ENCODE data around the gene MICAL3. TPM values are rescaled to one million over a fixed set of nuclear protein-coding genes. Genes with fewer than 3 reads are reported as not detected.

Gene MICAL3
- total RNA-seq, 2 experiments from 2014 or later = 26.4 to 29.7 TPM

DNA sequence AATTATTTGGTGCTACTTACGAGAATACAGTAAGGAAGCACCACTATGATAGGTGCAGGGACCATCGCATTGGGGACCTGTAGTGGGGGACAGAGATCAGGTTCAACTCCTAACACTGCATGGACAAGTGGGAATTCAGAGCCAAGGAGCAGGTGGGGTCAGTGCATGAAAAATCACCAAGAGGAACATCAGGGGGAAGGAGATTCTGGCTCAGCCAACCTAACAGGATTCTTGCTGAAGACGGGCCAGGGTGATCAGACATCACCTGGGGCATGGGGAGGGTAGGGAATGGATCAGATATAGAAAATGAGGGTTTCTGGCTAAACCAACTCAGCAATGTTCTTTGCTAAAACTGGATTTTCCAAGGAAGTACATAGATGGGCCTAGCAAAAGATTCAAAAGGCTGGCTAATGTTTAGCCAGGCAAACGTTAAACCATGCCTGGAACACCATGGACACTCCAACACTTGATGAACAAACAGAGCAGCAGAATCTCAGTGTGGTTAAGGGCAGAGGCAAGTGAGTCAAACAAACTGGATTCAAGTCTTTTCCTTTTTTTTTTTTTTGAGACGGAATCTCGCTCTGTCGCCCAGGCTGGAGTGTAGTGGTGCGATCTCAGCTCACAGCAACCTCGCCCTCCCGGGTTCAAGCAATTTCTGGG, 70.0 kb downstream of the MICAL3 start:
- no peak overlapping the region for H3K27ac Mint-ChIP-seq
- POLR2A ChIA-PET = no interaction called here
- H3K27me3 Mint-ChIP-seq (ENCODE audit: low read depth) = no peaks in the 10 kb centered on the region
- no peaks in the 10 kb centered on the region for H3K9me3 Mint-ChIP-seq (ENCODE audit: insufficient read depth)
- no peak for ATAC-seq
- no peak for DNase-seq
- CTCF ChIA-PET = no interaction called here
- no peak overlapping the region for H3K4me3 Mint-ChIP-seq
- no peaks in the 10 kb centered on the region for H3K36me3 Mint-ChIP-seq (ENCODE audit: low read depth)
- no peaks in the 10 kb centered on the region for H3K4me1 Mint-ChIP-seq (ENCODE audit: low read depth)

DNA sequence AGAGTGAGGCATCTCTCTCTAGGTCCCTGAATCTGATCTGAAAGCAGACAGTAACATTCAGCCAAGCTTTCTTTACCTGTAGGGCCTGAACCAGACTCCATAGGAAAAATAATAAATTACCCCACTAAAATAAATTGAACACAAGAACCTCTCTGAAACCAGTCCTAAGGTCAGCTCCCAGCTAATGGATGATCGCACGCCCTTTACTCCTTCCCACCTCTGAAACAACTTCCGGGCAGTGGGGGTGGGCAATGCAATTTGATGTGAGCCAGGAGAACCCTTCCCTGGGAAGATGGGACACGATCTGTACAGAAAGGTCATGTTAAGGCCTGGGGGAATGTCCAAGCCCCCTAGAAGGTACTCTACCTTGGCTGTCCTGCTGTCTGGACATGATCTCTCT, 71.2 kb downstream of the MICAL3 start:
- DNase-seq = no peak
- CTCF ChIA-PET = no interaction called here
- POLR2A ChIA-PET = no interaction called here
- Mint-ChIP-seq H3K36me3 (ENCODE audit: low read depth) (no peaks in the 10 kb centered on the region), H3K9me3 (ENCODE audit: insufficient read depth) (no peaks in the 10 kb centered on the region), H3K27me3 (ENCODE audit: low read depth) (no peaks in the 10 kb centered on the region), H3K4me1 (ENCODE audit: low read depth) (no peaks in the 10 kb centered on the region), H3K27ac (no peak overlapping the region), H3K4me3 (no peak overlapping the region)
- ATAC-seq = no peak

DNA sequence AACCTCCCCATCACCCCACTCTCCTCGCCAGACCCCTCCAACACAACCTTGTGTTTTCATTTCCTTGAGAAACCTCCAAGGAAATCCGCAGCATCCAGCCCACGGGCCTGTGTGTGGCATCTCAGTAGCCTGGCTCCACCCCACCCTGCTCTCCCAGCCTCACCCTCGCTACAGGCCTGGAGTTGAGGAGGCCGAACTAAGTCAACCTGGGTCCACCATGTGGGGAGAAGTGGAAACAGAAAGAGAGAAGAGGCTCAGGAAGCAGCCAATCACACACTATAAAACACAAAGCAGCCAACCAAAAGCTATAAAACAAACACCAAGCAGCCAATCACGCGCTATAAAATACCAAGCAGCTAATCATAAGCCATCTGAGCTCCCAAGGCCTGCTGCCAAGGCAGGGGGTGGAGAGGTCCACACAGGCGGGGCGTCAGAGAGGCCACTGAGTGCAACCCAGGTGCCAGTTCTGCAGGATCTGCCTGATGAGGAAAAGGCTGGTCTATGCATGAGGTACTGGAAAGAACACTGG, 72.0 kb downstream of the MICAL3 start:
- ChIA-PET CTCF (no interaction called here), POLR2A (no interaction called here)
- Mint-ChIP-seq H3K4me1 (ENCODE audit: low read depth) (no peaks in the 10 kb centered on the region), H3K4me3 (no peak overlapping the region), H3K9me3 (ENCODE audit: insufficient read depth) (no peaks in the 10 kb centered on the region), H3K27ac (no peak overlapping the region), H3K36me3 (ENCODE audit: low read depth) (no peaks in the 10 kb centered on the region), H3K27me3 (ENCODE audit: low read depth) (no peaks in the 10 kb centered on the region)
- no peak for DNase-seq
- no peak for ATAC-seq

DNA sequence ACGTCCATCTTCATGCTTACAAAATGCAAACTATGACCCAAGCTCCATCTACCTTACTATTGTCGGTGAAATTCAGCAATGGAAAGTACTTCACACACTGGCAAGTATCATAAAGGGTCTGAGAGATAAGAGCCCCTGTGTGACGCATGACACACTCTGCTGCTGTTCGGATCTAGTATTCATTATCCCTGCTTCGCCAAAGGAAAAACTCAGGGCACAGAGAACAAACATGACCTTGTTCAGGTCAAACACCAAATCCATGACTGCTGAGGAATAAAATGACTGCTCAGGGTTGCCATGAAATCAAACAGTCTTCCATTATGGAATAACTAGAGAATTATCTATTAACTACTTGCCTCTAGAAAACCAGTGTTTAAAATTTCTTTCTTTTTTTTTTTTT, 73.0 kb downstream of the MICAL3 start:
- Mint-ChIP-seq H3K27ac (no peak overlapping the region), H3K36me3 (ENCODE audit: low read depth) (no peaks in the 10 kb centered on the region), H3K9me3 (ENCODE audit: insufficient read depth) (no peaks in the 10 kb centered on the region), H3K4me1 (ENCODE audit: low read depth) (no peaks in the 10 kb centered on the region), H3K27me3 (ENCODE audit: low read depth) (no peaks in the 10 kb centered on the region), H3K4me3 (no peak overlapping the region)
- POLR2A ChIA-PET = no interaction called here
- ATAC-seq = no peak
- no peak for DNase-seq
- CTCF ChIA-PET = no interaction called here

DNA sequence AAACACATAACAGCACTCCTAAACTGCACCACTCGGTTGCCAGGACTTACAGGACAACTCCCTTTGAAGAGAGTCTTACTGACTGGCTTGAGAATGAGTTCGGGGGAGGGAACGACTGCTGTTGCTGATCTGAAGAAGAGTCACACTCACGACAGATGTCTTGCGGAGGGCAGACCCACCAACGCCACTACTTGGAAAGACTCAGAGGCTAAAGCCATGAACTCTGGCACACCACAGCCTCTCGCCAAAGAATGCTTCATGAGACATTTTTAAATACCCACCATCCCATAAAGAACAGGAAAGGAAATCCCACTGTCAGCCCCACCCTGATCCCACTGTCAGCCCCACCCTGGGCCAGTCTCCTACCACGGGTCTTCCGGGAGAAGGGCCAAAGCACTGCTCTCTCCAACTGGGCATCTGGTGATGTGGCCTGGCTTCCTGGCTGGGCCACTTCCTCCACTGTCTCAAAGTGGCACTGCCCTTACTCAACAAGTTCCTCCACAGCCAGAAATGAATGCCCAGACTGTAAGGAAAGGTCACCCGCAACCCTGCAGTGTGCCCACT, 73.6 kb downstream of the MICAL3 start:
- no peak overlapping the region for H3K27ac Mint-ChIP-seq
- H3K27me3 Mint-ChIP-seq (ENCODE audit: low read depth) = no peaks in the 10 kb centered on the region
- DNase-seq (no peak), ATAC-seq (no peak)
- no peak overlapping the region for H3K4me3 Mint-ChIP-seq
- no peaks in the 10 kb centered on the region for H3K36me3 Mint-ChIP-seq (ENCODE audit: low read depth)
- no peaks in the 10 kb centered on the region for H3K9me3 Mint-ChIP-seq (ENCODE audit: insufficient read depth)
- POLR2A ChIA-PET = no interaction called here
- H3K4me1 Mint-ChIP-seq (ENCODE audit: low read depth) = no peaks in the 10 kb centered on the region
- CTCF ChIA-PET = interaction anchor here (0.5 kb wide), 1 partner anchor 768 kb away, joined by 3 read pairs; no protein-coding TSS in a partner anchor

DNA sequence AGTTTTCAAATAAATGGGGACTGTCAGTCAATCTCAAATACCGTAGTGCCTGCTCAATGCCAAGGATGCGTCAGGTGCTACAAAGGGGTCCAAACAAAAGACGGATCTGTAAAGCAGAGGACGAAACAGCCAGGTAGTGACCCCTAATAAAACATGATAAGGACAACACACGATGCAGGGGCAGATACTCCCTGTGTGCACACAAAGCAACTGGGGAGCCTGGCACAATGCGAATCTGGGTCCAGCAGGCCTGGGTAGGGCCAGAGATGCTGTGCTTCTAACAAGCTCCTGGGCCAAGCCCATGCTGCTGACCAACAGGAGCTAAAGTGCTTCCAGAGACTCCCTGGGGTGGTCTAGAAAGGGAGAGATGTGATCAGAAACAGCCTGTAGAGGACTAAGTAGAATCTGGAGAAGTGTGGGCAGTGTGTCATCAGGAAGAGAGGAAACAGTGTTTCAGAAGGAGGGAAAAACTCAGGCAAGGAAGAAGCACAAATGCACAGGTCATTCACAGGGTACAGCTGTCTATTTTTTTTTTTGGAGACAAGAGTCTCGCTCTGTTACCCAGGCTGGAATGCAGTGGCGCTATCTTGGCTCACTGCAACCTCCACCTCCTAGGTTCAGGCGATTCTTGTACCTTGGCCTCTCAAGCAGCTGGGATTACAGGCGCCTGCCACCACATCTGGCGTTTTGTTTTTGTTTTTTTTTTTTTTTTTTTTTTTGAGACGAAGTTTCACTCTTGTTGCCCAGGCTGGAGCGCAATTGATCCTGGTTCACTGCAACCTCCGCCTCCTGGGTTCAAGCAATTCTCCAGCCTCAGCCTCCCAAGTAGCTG, 74.5 kb downstream of the MICAL3 start:
- H3K36me3 Mint-ChIP-seq (ENCODE audit: low read depth) = no peaks in the 10 kb centered on the region
- H3K4me3 Mint-ChIP-seq = no peak overlapping the region
- ATAC-seq (no peak), DNase-seq (no peak)
- H3K27ac Mint-ChIP-seq = no peak overlapping the region
- ChIA-PET POLR2A (no interaction called here), CTCF (interaction anchor here (0.5 kb wide), 1 partner anchor 767 kb away, joined by 3 read pairs; no protein-coding TSS in a partner anchor)
- H3K4me1 Mint-ChIP-seq (ENCODE audit: low read depth) = no peaks in the 10 kb centered on the region
- no peaks in the 10 kb centered on the region for H3K27me3 Mint-ChIP-seq (ENCODE audit: low read depth)
- H3K9me3 Mint-ChIP-seq (ENCODE audit: insufficient read depth) = no peaks in the 10 kb centered on the region

- POLR2A ChIA-PET = no interaction called here
- H3K9me3 Mint-ChIP-seq (ENCODE audit: insufficient read depth) = no peaks in the 10 kb centered on the region
- CTCF ChIA-PET = interaction anchor here (1.2 to 1.4 kb wide), 2 partner anchors 10 to 118 kb away, joined by 3 read pairs; no protein-coding TSS in a partner anchor
- H3K4me3 Mint-ChIP-seq = no peak overlapping the region
- no peaks in the 10 kb centered on the region for H3K4me1 Mint-ChIP-seq (ENCODE audit: low read depth)
- no peak overlapping the region for H3K27ac Mint-ChIP-seq
- H3K27me3 Mint-ChIP-seq (ENCODE audit: low read depth) = no peaks in the 10 kb centered on the region
- no peak for ATAC-seq
- DNase-seq = no peak
- no peaks in the 10 kb centered on the region for H3K36me3 Mint-ChIP-seq (ENCODE audit: low read depth)
These were observed 76.3 kb downstream of the MICAL3 start for GRCh38 chr22:17948101-17948500.

GRCh38 chr22:17946662-17947367, 77.5 kb downstream of the MICAL3 start:
- CTCF ChIA-PET = interaction anchor here (1.4 kb wide), 1 partner anchor 9 kb away, joined by 3 read pairs; no protein-coding TSS in a partner anchor
- POLR2A ChIA-PET = no interaction called here
- H3K4me1 Mint-ChIP-seq (ENCODE audit: low read depth) = no peaks in the 10 kb centered on the region

GRCh38 chr22:17945888-17946648, 78.3 kb downstream of the MICAL3 start:
- ChIA-PET CTCF (no interaction called here), POLR2A (no interaction called here)
- no peak overlapping the region for H3K27ac Mint-ChIP-seq
- no peaks in the 10 kb centered on the region for H3K9me3 Mint-ChIP-seq (ENCODE audit: insufficient read depth)
- no peak overlapping the region for H3K4me3 Mint-ChIP-seq
- no peaks in the 10 kb centered on the region for H3K36me3 Mint-ChIP-seq (ENCODE audit: low read depth)
- DNase-seq = no peak
- no peaks in the 10 kb centered on the region for H3K4me1 Mint-ChIP-seq (ENCODE audit: low read depth)
- no peaks in the 10 kb centered on the region for H3K27me3 Mint-ChIP-seq (ENCODE audit: low read depth)
- no peak for ATAC-seq

More at GRCh38 chr22:17946662-17947367, 77.5 kb downstream of the MICAL3 start:
- Mint-ChIP-seq H3K27me3 (ENCODE audit: low read depth) (no peaks in the 10 kb centered on the region), H3K36me3 (ENCODE audit: low read depth) (no peaks in the 10 kb centered on the region), H3K27ac (no peak overlapping the region), H3K9me3 (ENCODE audit: insufficient read depth) (no peaks in the 10 kb centered on the region), H3K4me3 (no peak overlapping the region)
- DNase-seq (no peak), ATAC-seq (no peak)

DNA sequence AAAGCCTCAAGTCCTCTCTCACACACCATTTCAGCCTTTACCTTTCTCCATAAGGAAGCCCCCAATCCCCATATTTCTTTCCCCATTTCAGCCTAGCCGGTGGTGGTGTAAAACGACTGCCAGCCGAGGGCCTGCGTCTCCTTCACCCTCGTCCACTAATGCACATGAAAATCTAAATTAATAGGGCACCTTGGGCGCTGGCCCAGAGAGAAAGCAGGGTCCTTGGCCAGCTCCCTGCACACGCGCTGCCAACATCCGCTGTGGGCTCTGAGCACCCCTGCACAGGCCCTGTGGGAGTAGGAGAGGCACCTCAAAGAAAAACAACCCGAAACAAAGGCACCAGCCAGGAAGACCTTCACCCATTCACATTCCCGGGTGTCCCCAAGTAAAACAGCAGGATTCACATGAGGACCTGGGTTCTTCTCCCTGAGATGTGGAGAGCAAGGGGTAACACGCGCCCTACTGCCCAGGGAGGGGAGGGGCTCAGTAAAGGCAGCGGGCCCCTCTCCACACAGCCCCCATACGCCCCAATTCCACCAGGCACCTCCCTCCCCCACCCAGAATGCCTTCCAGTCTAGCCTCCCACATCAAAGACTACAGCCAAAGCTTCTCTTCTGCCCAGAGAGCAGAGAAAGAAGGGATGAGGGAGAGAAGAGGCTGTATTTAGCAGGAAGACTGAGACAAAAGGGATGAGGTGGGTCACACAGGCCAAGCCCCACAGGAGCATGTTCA, 79.0 kb downstream of the MICAL3 start:
- Mint-ChIP-seq H3K4me3 (no peak overlapping the region), H3K9me3 (ENCODE audit: insufficient read depth) (no peaks in the 10 kb centered on the region), H3K36me3 (ENCODE audit: low read depth) (no peaks in the 10 kb centered on the region), H3K4me1 (ENCODE audit: low read depth) (no peaks in the 10 kb centered on the region), H3K27ac (no peak overlapping the region), H3K27me3 (ENCODE audit: low read depth) (no peaks in the 10 kb centered on the region)
- CTCF ChIA-PET = no interaction called here
- ATAC-seq (no peak), DNase-seq (no peak)
- POLR2A ChIA-PET = no interaction called here

DNA sequence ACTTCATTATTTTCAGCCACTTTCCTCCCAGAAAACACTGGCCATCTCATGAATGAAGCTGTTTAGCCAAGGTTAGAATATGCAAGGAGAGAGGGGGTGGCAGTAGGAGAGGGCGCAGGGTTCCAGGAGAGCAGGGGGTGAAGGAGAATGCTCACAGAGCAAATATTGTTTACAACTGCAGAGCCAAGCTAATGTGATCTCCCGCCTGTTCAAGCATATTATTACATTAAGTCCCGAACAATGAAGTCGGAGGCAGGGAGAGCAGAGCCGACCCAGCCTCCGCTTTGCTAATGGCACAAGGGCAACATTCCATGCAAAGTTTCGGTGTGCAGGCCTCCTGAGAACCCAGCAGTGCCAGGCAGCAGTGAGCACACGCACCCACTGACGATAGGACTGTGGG, 80.1 kb downstream of the MICAL3 start:
- DNase-seq (no peak), ATAC-seq (no peak)
- Mint-ChIP-seq H3K9me3 (ENCODE audit: insufficient read depth) (no peaks in the 10 kb centered on the region), H3K4me1 (ENCODE audit: low read depth) (no peaks in the 10 kb centered on the region), H3K4me3 (no peak overlapping the region), H3K27me3 (ENCODE audit: low read depth) (no peaks in the 10 kb centered on the region), H3K27ac (no peak overlapping the region), H3K36me3 (ENCODE audit: low read depth) (no peaks in the 10 kb centered on the region)
- CTCF ChIA-PET = no interaction called here
- POLR2A ChIA-PET = no interaction called here

All from activated CD8-positive, alpha-beta T cell treated with anti-CD3 and anti-CD28 coated beads, Interleukin-2, amount 10 ng/mL, durations not matched to agents 7 days and 5 days (primary cell).